Epidermal melanocyte (primary cell): ENCODE measurements around the gene CLK2.
"Not testable (repeated sequence)": the region's sequence is repeated elsewhere in the genome, so short reads cannot be mapped to it uniquely, and the experiment has no call there.

Source experiments
- DNase-seq: peaks from one replicate; pipeline ENCODE4 v3.0.0; 2011; ENCODE audit warnings: low spot score; ENCODE audit not compliant: insufficient read length

Gene CLK2

DNA sequence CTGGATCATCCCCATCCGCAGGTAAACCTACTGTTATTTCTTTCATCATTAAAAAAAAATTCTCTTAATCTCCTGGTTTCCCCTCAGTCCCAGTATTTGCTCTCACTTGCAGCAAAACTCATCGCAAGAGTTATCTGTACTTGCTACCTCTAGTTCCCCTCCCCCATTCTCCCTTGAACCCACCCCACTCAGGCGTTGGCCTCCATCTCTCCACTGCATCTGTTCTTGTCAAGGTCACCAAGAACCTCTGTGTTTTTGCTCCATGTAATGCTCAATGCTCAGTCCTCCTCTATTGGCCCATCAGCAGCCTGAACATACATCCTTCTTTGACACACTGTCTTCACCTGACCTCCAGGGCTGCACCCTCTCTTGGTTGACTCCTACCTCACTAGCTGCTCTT lies 23.4 kb upstream of the CLK2 start:
- DNase-seq: no peak

DNA sequence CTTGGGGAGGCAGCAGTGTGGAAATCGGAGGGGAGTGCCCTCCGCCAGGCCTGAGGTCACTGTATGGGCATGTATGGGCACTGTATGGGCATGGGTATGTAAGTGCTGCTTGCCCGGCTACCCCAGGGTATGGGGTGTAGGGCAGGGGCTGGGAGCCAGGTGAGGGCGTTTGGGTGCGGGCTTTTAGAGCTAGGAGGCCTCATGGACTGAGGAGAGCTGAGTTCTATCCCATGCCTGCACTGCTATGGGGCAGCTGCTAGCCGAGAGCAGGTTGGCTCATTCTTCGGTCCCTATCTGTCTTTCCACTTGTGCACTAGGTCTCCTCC lies 22.6 kb upstream of the CLK2 start:
- no peak for DNase-seq

DNA sequence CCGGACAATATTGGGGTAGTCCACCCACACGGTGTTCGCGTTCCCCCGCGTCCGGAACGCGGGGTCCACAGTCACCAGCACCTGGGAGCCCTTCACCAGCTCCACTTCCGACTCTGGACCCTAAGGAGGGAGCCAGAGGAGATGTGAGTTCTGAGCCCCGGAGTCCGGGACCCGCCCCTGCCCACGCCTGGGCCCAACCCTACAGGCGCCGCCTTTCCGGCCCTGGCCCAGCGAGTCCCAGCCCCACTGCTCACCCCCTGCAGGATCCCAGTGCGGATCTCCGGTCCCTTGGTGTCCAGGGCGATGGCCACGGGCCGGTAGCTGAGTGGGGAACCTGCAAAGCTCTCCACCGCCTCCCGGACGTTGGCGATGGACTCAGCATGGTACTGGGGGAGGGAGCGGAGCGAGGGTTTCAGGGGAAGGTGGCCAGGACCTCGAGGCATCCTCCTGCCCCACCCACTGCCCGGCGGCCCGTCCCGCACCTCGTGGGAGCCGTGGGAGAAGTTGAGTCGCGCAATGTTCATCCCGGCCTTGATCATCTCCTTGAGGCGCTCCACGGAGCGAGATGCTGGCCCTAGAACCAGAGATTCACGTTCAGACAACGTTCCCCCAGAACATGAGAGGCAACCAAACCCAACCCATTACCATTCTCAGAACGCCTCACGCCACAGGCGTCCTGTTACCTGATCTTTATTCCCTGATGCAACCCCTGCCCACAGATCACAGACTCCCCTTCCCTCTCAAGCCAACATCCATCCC lies 22.1 kb upstream of the CLK2 start:
- DNase-seq: no peak

DNA sequence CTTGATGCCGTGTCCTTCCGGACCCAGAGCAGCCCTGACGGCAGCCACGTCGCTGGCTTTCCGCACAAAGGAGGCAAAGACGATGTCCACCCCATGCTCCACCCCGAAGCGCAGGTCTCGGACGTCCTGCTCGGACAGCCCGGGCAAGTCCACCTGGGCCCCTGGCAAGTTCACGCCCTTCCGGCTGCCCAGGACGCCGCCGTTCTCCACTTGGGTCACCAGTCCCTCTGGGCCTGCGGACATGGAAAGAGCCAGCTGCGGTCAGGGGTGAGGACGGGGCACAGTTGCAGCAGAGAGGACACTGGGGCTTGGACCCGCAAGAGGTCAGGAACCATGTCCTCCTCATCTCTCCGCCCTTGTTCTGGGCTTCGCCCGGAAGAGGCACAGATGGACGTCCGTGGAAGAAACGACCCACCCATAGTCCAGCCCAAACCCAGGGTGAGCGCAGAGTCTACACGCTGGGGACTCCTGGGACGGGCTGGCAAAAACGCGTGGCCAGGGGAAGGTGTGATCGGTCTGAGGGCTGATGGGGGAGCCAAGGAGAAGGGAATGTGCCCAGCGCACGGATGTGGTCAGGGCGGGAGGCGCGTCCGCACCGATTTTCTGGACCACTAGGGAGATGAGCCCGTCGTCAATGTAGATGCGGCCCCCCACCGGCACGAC lies 21.3 kb upstream of the CLK2 start:
- no peak for DNase-seq

DNA sequence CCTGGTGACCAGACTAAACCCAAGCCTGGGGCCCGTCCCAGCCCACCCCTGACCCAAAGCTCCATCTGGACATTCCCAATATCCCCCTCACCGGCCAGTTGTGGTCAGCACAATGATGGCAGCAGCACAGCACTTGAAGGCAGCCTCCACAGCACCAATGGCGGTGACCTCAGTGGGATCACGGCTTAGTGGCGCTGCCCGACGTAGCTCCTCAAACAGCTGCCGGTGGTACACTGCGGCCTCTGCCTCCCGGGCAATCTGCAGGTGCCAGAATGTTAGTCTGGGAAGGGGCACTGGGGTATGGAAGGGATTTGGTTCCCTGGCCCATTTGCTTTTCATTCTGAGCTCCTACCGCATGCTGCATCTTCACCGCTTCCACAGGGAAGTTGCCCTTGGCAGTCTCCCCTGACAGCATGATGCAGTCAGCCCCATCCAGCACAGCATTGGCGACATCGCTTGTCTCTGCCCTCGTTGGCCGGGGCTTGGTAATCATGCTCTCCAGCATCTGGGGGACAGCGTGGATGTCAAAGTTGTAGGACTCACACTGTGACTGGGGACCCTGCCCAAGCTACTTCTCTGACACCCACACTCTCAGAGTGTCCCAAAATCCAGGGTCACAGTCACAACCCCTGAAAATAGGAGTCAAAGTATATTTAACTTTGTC lies 19.9 kb upstream of the CLK2 start:
- no peak for DNase-seq

DNA sequence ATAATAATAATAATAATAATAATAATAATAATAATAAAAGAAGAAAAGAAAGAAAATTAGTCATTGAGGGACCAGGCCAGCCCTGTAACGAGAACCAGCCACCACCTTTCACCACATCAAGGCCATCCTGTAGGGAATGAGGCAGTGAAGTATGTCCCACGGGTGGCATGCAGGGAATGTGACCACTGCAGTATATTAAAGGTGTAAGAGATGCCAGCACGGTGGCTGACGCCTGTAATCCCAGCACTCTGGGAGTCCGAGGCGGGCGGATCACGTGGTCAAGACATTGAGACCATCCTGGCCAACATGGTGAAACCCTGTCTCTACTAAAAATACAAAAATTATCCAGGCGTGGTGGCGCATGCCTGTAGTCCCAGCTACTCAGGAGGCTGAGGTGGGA lies 17.7 kb upstream of the CLK2 start:
- not testable (repeated sequence) for DNase-seq

DNA sequence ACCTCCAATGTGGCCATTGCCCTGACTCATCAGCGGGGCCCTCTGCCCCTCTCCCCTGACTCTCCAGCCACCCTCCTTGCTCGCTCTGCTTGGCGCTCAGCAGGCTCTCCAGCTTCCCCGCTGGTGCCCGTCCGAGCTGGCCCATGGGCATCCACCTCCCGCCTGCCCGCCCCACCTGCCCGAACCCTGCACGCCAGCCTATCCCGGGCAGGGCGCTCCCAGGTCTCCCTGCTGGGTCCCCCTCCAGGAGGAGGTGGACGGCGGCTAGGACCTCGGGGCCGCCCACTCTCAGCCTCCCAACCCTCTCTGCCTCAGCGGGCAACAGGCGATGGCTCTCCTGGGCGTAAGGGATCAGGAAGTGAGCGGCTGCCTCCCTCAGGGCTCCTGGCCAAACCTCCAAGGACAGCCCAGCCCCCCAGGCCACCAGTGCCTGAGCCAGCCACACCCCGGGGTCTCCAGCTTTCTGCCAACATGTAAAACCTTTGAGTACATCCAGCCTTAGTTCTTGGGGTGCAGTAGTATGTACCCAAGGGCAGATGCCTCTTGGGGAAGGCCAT lies 14.8 kb upstream of the CLK2 start:
- DNase-seq: no peak

DNA sequence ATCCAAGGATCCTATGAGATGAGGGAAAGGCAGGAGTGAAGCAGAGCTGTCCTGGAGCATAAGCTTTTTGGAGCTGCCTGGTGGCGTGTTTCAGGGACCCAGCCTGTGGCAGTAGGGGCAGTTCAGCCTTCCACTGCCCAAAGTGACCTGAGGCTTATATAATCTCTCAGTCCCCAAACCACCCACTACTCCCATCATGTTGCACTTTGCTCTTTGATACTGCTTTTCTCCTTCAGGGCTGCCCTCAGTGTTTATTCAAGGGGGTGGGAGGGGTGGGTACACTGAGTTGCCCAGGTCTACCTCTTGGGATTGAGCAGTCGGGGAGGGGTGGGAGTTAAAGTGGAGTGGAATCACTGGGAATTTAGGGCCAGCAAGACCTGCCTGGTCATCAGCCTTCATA lies 13.2 kb upstream of the CLK2 start:
- DNase-seq: no peak

DNA sequence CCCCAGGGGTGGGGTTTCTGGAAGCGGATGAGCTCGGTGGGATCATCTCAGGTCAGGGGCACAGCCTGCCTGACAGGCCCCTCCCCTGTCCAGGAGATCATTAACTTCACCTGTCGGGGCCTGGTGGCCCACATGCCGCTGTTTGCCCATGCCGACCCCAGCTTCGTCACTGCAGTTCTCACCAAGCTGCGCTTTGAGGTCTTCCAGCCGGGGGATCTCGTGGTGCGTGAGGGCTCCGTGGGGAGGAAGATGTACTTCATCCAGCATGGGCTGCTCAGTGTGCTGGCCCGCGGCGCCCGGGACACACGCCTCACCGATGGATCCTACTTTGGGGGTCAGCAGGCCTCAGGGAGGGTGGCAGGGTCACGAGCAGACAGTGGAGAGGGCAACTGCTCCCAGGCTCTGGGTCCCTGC lies 12.3 kb upstream of the CLK2 start:
- no peak for DNase-seq

DNA sequence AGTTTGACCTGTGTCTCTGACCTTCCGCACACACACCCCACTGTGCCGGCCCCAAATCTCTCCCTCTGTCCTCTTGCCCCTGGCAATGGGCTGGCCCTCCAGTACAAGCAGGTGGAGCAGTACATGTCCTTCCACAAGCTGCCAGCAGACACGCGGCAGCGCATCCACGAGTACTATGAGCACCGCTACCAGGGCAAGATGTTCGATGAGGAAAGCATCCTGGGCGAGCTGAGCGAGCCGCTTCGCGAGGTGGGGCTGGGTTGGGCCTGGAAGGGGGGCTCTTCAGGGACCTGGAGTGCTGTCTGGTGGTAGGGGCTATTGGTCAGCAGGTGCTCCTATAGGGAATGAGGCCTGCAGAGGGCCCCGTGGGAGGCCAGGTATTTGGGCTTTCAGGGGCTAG lies 11.8 kb upstream of the CLK2 start:
- DNase-seq: no peak

DNA sequence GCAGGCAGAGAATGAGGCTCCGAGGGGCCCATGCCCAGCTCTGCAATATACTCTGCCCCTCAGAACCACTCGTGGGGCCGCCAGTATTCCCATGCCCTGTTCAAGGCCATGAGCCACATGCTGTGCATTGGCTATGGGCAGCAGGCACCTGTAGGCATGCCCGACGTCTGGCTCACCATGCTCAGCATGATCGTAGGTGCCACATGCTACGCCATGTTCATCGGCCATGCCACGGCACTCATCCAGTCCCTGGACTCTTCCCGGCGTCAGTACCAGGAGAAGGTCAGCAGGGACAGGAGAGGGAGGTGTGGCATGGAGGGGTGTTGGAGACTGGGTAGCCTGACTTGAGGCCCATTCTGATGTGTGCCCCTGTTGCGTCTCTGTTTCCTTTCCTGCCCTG lies 11.2 kb upstream of the CLK2 start:
- no peak for DNase-seq

DNA sequence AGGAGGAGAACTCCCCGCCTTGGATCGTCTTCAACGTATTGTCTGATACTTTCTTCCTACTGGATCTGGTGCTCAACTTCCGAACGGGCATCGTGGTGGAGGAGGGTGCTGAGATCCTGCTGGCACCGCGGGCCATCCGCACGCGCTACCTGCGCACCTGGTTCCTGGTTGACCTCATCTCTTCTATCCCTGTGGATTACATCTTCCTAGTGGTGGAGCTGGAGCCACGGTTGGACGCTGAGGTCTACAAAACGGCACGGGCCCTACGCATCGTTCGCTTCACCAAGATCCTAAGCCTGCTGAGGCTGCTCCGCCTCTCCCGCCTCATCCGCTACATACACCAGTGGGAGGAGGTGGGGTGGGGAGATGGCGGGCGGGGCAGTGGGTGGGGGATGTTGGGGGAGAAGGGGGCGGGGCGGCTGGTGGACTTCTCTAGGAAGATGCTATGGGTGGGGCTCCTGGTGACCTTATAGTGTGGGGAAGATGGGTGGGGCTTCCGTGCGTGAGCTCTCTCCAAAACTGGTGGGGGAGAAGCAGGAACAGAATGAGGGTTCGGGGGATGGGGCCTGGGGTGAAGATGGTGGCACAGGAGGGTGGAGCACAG lies 9.3 kb upstream of the CLK2 start:
- DNase-seq: no peak

DNA sequence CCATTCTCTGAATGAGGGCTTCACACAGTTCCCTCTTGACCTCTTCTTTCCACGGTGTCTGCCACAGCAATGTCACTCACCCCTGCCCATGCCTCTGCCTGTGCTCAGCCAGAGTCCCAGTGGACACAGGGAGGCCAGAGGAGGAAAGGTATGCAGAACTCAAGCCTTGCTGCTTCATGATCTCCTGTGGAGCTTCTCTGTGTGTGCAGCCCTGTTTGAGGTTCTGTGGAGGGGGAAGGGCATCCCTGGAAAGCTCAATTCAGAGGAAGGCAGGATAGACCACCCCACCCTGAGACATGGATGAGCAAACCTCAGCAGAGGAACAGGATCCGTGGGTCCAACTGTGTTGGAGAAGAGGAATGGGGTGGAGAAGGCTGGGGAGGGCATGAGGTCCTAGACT lies 6.0 kb upstream of the CLK2 start:
- DNase-seq: no peak

DNA sequence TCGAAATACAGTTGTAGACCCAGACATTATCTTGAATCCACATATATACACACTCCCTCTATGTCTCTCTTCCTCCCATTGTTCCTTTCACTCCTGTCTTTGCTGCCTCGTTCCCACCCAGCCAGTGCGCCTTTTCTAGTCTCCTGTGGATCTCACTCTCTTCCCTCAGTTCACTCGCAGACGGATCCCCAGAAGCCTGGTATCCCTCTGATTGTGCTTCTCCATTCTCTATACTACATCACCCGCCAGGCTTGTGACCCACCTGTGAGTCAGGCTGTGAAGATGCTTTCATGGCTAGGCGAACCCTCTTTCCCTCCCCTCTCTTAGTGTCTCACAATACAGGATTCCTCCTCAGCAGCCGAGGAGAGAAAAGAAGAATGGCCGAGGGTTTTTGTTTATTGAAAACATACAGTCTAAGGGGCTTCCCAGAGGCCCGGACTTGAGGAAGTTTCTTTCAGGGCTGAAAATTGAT lies 5.4 kb upstream of the CLK2 start:
- no peak for DNase-seq

DNA sequence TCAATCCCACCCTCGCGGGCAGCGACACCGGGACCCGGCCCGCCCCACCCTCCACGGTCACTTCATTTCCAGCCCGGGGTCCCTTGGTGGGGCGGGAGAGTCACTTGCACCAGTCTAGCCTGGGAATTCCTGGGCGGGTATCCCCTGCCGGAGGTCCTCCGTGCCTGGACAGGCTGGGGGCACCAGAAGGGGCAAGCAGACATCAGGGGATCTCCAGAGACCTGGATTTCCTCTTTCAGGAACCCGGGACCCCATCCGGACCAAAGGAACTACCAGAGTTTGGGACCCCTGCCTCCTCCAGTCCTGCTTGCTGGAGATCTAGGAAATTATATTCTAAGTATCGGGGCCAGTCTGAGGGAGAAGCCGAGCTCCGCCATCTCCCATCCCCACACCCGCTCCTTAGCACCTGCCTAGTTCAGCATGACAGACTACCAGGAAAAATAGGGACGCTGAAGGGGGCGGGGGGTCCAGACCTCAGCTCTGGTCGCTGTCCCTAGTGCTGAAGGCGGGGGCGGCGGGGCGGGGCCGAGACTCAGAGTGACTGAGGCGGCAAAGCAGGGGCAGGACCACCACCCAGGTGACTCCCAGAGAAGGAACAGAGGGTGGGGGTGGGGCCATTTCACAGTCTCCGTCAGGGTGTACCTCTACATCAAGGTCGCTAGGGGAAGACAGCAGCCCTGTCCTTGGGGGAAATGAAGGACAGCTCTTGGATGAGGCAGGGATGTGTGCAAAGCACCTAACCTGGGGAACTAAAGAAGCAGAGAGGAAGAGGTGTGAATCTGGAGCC lies 4.8 kb upstream of the CLK2 start:
- DNase-seq: peak; percentile 42

DNA sequence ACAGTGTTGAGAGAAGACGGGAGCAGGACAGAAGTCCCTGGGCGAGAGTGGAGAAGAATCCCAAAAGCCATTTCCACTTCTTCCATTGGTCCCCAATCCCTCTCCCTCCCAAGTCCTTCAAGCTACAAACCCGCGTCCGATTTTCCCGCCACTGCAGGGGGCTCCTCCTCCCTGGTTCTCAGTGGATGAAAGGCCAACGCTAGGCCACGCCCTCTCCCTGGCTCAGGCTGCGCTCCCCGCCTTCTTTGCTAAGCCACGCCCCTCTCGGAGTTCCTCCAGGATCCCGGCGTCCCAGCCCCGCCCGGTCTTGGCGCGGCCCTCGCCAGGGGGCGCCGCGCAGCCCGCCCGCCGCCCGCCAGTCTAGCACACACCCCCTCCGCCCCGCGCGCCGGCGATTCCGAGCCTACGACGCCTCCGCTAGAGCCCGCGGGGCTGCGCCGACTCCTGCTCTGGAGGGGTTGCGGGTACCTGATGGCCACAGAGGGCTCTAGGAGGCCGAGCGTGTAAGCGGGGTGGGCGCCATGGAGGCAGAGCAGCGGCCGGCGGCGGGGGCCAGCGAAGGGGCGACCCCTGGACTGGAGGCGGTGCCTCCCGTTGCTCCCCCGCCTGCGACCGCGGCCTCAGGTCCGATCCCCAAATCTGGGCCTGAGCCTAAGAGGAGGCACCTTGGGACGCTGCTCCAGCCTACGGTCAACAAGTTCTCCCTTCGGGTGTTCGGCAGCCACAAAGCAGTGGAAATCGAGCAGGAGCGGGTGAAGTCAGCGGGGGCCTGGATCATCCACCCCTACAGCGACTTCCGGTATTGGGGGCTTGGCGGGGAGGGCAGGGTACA lies 4.0 kb upstream of the CLK2 start, which contains the start of gene HCN3:
Gene HCN3 (plus strand): TSS at position 394 of the 832 bp plus-strand sequence. CDS start 128 bp downstream, at position 522.
- DNase-seq: peak; percentile 98

DNA sequence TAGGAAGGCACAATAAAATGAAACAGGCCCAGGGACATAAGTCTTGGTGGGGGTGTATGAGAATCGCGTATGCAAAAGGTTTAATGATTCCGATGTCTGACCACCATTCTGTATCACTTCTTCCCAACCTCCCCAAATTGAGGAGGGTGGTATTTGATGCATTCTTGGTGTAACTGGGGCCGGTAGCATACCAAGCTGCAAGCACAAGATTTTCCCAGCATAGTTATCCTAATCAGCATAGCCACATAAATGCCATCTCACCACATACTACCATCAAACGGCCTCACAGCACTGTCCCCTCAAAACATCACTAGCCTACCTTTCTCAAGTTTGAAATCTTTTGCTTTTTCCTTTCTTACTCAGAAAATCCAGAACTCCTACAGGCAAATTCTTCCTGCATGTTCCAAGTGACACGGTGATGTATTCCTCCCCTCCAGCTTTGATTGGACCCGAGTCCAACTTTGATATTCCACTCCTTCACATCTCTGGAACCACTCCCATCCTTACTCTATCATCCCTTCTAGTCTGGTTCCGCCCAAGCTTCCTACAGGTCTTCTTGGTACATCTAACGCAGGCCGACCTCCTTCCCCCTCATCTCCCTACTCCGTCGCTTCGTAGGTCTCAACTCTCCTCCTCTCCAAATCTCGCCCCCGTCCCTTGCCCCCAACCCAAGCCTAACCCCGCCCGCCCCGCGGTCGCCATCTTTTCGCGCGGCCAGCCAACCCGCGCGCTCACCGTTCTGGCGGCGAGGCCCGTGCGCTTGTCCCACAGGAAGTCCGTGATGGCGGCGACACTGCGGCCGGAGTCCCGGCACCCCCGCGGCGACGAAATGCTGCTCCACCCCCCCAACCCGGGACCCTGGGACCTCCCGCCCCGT lies 600 bp downstream of the CLK2 start:
- DNase-seq: peak; percentile 80

DNA sequence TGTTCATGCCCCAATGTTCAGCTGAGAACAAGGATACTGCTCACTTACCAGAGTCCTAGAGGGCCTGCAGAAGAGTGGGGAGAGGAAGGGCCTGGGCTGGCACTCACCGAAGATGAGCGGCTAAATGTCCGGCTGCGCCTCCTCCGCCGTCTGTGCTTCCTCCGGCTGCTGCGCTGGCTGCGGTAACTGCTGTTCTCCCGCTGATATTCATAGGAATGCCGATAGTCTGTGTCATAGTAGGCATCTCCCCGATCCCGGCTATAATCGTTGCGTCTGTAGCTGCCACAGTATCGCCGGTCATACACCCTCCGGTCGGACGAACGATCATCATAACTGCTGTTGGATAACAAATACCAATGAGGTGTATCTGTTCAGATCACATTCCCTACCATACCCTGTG lies 3.9 kb downstream of the CLK2 start:
- DNase-seq: no peak

DNA sequence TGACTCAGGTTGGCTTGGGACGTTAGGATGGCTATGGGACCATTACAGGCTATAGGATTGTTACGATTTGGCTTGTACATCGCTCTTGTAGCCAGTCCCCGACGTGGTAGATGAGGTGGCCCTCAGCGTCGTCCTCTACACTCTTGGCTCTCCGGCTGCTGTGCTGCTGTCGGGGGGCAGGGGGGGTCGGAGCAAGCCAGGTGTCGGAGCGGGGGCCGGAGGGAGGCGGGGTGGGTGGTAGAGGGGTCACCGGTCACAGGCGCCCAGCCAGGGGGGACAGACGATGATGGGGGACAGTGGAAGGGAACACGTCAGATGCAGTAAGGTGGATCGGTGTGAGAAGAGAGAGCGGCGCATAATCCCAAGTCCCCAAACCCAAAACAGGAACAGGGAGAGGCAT lies 4.7 kb downstream of the CLK2 start:
- no peak for DNase-seq
